Gastrocnemius medialis (tissue), 4 donors: ENCODE measurements around the gene FAM89A. TPM values are rescaled to one million over a fixed set of nuclear protein-coding genes. Genes with fewer than 3 reads are reported as not detected.

ENCODE experiments used
- ATAC-seq, 2 donors: fragments of 150-250 bp; one replicate each; pipeline ENCODE4 v1.9.1; 2016
- DNase-seq, 2 donors: peaks; one replicate each; pipeline ENCODE4 v3.0.0-alpha.2; 2019
- H3K27ac ChIP-seq, 4 donors: fragments of 200-600 bp; sonication (generic); 1 replicate in 1 of 4; 2 replicates in 3 of 4; pipeline ENCODE4 v1.5.1; 2016 to 2018; ENCODE audit warnings: mild to moderate bottlenecking in 2 of 4, moderate library complexity in 1 of 4
- H3K27me3 ChIP-seq, 3 donors: fragments of 200-600 bp; sonication (generic) in 2 of 3; 1 replicate in 1 of 3; 2 replicates in 2 of 3; pipeline versions ENCODE4 v1.5.1 to v1.6.0; 2016 to 2019; ENCODE audit warnings: mild to moderate bottlenecking in 1 of 3, moderate library complexity in 1 of 3
- H3K36me3 ChIP-seq, 2 donors: fragments of 200-600 bp; sonication (generic) in 1 of 2; one replicate each; pipeline ENCODE4 v1.5.1; 2017 to 2018
- H3K4me1 ChIP-seq, 2 donors: fragments of 200-600 bp; sonication (generic) in 1 of 2; one replicate each; pipeline ENCODE4 v1.5.1; 2016 to 2017; ENCODE audit warnings: mild to moderate bottlenecking in 2 of 2
- H3K4me3 ChIP-seq, 4 donors: fragments of 200-600 bp; sonication (generic) in 3 of 4; 1 replicate in 1 of 4; 2 replicates in 3 of 4; pipeline ENCODE4 v1.5.1; 2016 to 2019; ENCODE audit warnings: mild to moderate bottlenecking in 2 of 4
- H3K9me3 ChIP-seq, 3 donors: fragments of 200-600 bp; sonication (generic) in 2 of 3; 1 replicate in 1 of 3; 2 replicates in 2 of 3; pipeline ENCODE4 v1.5.1; 2016 to 2019
- POLR2A ChIP-seq, 2 donors: fragments of 450-650 bp; IDR thresholded peaks; one replicate each; pipeline ENCODE4 v1.6.1; 2017; ENCODE audit warnings: antibody characterized with exemption in 2 of 2, mild to moderate bottlenecking in 2 of 2, moderate library complexity in 2 of 2
- in situ Hi-C, 4 donors: fragments of 200-750 bp; cut with MboI; loops; one replicate each; pipeline versions ENCODE4 v1.15.0 to v1.8.0; 2017; ENCODE audit warnings: low sequenced_read_pairs in 4 of 4
- intact Hi-C: fragments of 100-400 bp; cut with DNase I; formaldehyde crosslinking; loops from one replicate; pipeline ENCODE4 v1.15.1; 2023; ENCODE audit warnings: low total_unique reads
- total RNA-seq, 4 donors: library from RNA; depleted of rRNA; stranded (reverse); fragments of >200 nt; gene quantifications; one replicate each; pipeline versions ENCODE4 v1.1.0 to v1.2.3, GENCODE V29; 2016
- TF ChIP-seq, protein P1 (sequence below), 5 experiments: fragments of 450-650 bp in 3 of 5; fragments of 200-600 bp in 2 of 5; sonication (generic) in 2 of 5; IDR thresholded peaks in 4 of 5; conservative IDR thresholded peaks in 1 of 5; 1 replicate in 4 of 5; 2 replicates in 1 of 5; pipeline ENCODE4 v1.5.1; 2016 to 2019; ENCODE audit warnings: antibody characterized with exemption in 5 of 5, mild to moderate bottlenecking in 3 of 5, moderate library complexity in 3 of 5

Gene FAM89A
- total RNA-seq, 4 donors from 2014 or later: 2.1 to 8.6 (median 5.3) TPM

DNA sequence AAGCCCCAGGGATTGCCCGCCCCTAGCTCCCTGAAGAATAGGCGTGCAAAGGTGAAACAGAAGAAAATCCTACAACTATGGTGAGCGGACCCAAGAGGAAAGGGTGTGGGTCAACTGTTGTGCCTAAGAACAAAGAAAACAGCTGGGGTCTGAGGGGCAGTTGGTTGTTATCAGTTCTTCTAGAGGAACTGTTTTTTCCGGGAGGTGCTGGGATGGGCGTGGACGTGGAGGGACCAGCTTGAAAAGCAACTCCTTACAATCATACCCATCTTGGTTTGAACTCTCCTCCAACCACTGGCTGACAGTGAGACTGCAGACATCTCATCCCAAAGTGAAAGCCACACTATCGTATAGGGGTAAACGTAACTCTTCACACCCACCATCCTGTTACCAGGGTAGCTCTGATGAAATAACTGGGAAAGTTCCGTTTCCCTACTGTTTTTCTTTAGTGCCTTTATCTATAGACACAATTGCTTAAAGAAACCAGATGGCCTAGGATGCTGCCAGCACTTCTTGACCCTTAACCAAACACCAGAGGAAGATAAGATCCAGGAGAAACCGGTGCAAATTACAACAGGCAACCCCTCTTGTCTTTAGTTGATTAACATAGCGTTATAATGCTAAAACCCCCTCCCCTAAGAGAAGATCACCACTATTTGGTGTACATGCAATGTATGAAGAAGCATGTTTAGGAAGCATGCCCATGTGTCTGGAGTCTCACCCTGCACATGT, 25.6 kb upstream of the FAM89A start:
- ATAC-seq: peak in 1 of 2 donors; percentile 39
- H3K27me3 ChIP-seq: no peaks in the 10 kb centered on the region
- in situ Hi-C loops: no loop called here

DNA sequence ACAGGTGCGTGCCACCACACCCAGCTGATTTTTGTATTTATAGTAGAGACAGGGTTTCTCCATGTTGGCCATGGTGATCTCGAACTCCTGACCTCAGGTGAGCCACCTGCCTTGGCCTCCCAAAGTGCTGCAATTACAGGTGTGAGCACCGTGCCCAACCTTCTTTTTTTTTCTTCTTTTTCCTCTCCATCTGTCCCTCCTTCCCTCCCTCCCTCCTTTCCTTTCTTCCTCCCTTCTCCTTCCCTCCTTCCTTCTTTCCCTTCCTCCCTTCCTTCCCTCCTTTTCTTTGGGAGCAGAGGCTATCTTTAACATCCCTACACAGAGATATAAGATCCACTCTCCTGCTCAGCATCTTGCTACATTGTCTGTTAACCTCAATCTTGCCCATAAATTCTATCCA, 24.4 kb upstream of the FAM89A start:
- Histone ChIP-seq H3K36me3 (no peaks in the 10 kb centered on the region), H3K27ac (no peak overlapping the region), H3K4me1 (no peaks in the 10 kb centered on the region), H3K27me3 (no peaks in the 10 kb centered on the region), H3K9me3 (no peaks in the 10 kb centered on the region), H3K4me3 (no peak overlapping the region)
- TF ChIP-seq, protein P1, sequence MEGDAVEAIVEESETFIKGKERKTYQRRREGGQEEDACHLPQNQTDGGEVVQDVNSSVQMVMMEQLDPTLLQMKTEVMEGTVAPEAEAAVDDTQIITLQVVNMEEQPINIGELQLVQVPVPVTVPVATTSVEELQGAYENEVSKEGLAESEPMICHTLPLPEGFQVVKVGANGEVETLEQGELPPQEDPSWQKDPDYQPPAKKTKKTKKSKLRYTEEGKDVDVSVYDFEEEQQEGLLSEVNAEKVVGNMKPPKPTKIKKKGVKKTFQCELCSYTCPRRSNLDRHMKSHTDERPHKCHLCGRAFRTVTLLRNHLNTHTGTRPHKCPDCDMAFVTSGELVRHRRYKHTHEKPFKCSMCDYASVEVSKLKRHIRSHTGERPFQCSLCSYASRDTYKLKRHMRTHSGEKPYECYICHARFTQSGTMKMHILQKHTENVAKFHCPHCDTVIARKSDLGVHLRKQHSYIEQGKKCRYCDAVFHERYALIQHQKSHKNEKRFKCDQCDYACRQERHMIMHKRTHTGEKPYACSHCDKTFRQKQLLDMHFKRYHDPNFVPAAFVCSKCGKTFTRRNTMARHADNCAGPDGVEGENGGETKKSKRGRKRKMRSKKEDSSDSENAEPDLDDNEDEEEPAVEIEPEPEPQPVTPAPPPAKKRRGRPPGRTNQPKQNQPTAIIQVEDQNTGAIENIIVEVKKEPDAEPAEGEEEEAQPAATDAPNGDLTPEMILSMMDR (IDR thresholded peaks at IDR 0.05 in 4 of 5, conservative IDR thresholded peaks at IDR 0.05 in 1 of 5): no peak
- TF ChIP-seq POLR2A (IDR thresholded peaks at IDR 0.05): no peak
- no peak for DNase-seq
- intact Hi-C loops: no loop called here
- no peak for ATAC-seq
- in situ Hi-C loops: no loop called here

More for the DNA sequence above, 25.6 kb upstream of the FAM89A start:
- Histone ChIP-seq H3K4me3 (no peak overlapping the region), H3K36me3 (no peaks in the 10 kb centered on the region), H3K27ac (no peak overlapping the region), H3K9me3 (no peaks in the 10 kb centered on the region), H3K4me1 (no peaks in the 10 kb centered on the region)
- no peak for TF ChIP-seq POLR2A (IDR thresholded peaks at IDR 0.05)
- TF ChIP-seq, protein P1 (IDR thresholded peaks at IDR 0.05 in 4 of 5, conservative IDR thresholded peaks at IDR 0.05 in 1 of 5): no peak
- intact Hi-C loops: no loop called here
- no peak for DNase-seq

DNA sequence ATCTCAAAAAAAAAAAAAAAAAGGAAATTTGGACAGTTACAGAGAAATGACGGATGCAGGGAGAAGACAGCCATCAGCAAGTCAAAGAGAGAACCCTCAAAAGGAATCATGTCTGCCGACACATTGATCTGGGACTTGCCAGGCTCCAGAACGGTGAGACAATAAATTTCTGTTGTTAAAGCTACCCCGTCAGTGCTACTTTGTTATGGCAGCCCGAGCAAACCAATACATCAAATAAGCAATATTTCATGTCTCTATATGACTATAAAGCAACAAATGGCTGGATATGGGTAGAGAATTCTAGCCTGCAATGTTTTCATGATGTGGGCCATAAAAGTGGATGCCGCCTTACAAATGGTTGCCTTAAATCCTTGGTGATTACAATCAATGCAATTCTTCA, 23.3 kb upstream of the FAM89A start:
- H3K4me1 ChIP-seq: no peaks in the 10 kb centered on the region
- H3K27ac ChIP-seq: no peak overlapping the region
- intact Hi-C loops (no loop called here), in situ Hi-C loops (no loop called here)
- no peaks in the 10 kb centered on the region for H3K9me3 ChIP-seq
- H3K36me3 ChIP-seq: no peaks in the 10 kb centered on the region
- ATAC-seq: no peak
- no peak overlapping the region for H3K4me3 ChIP-seq
- DNase-seq: no peak
- TF ChIP-seq, protein P1 (IDR thresholded peaks at IDR 0.05 in 4 of 5, conservative IDR thresholded peaks at IDR 0.05 in 1 of 5): no peak
- no peak for TF ChIP-seq POLR2A (IDR thresholded peaks at IDR 0.05)
- H3K27me3 ChIP-seq: no peaks in the 10 kb centered on the region

DNA sequence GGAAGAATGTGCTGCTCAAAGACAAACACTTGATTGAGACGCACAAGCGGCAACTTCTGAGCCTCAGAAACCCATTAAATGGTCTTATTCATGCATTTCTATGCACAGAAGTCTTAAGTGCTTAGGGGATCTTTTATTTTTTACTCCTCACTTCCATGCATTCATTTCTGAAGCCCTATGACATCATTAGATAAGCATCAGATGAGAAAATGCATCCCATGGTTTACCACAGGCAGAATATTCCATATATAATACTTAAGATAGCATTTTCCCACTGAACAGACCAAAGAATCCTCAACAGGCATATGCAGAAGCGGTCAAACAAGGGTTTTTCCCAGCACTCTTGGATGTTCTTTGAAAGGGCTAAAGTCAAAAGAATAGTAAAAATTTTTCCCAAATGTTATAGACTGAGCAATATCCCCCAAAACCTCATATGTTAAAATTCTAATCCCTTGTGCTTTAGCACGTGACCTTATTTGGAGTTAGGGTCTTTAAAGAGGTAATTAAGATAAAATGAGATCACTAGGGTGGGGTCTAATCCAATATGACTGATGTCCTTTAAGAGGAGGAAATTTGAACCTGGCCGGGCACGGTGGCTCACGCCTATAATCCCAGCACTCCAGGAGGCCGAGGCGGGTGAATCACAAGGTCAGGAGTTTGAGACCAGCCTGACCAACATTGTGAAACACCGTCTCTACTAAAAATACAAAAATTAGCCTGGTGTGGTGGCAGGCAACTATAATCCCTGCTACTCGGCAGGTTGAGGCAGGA, 22.6 kb upstream of the FAM89A start:
- Histone ChIP-seq H3K27me3 (no peaks in the 10 kb centered on the region), H3K4me3 (no peak overlapping the region), H3K27ac (no peak overlapping the region), H3K36me3 (no peaks in the 10 kb centered on the region), H3K4me1 (no peaks in the 10 kb centered on the region), H3K9me3 (no peaks in the 10 kb centered on the region)
- ATAC-seq (no peak), DNase-seq (no peak)
- TF ChIP-seq POLR2A (IDR thresholded peaks at IDR 0.05): no peak
- TF ChIP-seq, protein P1 (IDR thresholded peaks at IDR 0.05 in 4 of 5, conservative IDR thresholded peaks at IDR 0.05 in 1 of 5): no peak
- intact Hi-C loops (no loop called here), in situ Hi-C loops (no loop called here)
